HEK293 (cell line): ENCODE results near the gene COL4A1.
A peak's percentile ranks its signal among the peaks of the same experiment; 100 is the strongest.

Source experiments
- CTCF ChIA-PET: fragments of 350-600 bp; formaldehyde crosslinking; extraction: SDS; loops from one replicate; lab custom pipeline; 2021; ENCODE audit warnings: antibody characterized with exemption; lab: Yijun Ruan, JAX
- POLR2A ChIA-PET: fragments of 300-600 bp; formaldehyde crosslinking; extraction: SDS; loops from one replicate; lab custom pipeline; 2020; ENCODE audit warnings: antibody characterized with exemption, inconsistent platforms; lab: Yijun Ruan, JAX
- H3K27ac ChIP-seq: fragments of 200-500 bp; sonication (Bioruptor generic); 2 replicates; pipeline ENCODE4 v1.5.1; 2014; ENCODE audit warnings: low read depth, low read length, control low read depth, inconsistent platforms; ENCODE audit errors: extremely low read depth
- H3K36me3 ChIP-seq, 2 experiments: fragments of 200-500 bp in 1 of 2; sonication (Bioruptor generic) in 1 of 2; 1 replicate in 1 of 2; 2 replicates in 1 of 2; pipeline ENCODE4 v1.5.1; 2014 to 2017; ENCODE audit warnings: inconsistent platforms in 2 of 2, low read length in 2 of 2; ENCODE audit not compliant: control insufficient read depth in 2 of 2, insufficient read depth in 1 of 2
- H3K4me1 ChIP-seq: fragments of 200-500 bp; sonication (Bioruptor generic); 2 replicates; pipeline ENCODE4 v1.5.1; 2014; ENCODE audit warnings: mild to moderate bottlenecking, low read length, inconsistent platforms; ENCODE audit not compliant: control insufficient read depth, insufficient read depth
- H3K4me3 ChIP-seq: 2 replicates; pipeline ENCODE4 v1.5.1; 2011; ENCODE audit warnings: low read depth, mild to moderate bottlenecking, control low read depth, low read length, moderate library complexity
- H3K9me3 ChIP-seq: fragments of 200-500 bp; sonication (Bioruptor generic); 2 replicates; pipeline ENCODE4 v1.5.1; 2014; ENCODE audit warnings: low read depth, low read length, inconsistent platforms; ENCODE audit not compliant: control insufficient read depth, insufficient read depth
- GFI1B ChIP-seq: fragments of 450-650 bp; formaldehyde crosslinking; IDR thresholded peaks from 2 replicates; pipeline ENCODE4 v1.5.1; 2016; ENCODE audit warnings: missing biosample characterization, missing genetic modification characterization
- MEIS1 ChIP-seq: sonication (generic); formaldehyde crosslinking; IDR thresholded peaks from 2 replicates; pipeline ENCODE4 v1.8.1; 2022; ENCODE audit warnings: missing genetic modification reagents, mild to moderate bottlenecking, borderline replicate concordance
- TRIM28 ChIP-seq: IDR thresholded peaks from 2 replicates; pipeline ENCODE4 v1.6.1; 2011; ENCODE audit warnings: low read length, control low read depth, borderline replicate concordance
- WT1 ChIP-seq: fragments of 450-650 bp; formaldehyde crosslinking; IDR thresholded peaks from 2 replicates; pipeline ENCODE4 v1.5.1; 2016; ENCODE audit warnings: missing biosample characterization, missing genetic modification characterization
- ZBTB17 ChIP-seq: fragments of 450-650 bp; formaldehyde crosslinking; IDR thresholded peaks from 2 replicates; pipeline ENCODE4 v1.5.1; 2016; ENCODE audit warnings: missing biosample characterization, missing genetic modification characterization
- ZNF114 ChIP-seq: fragments of 450-650 bp; formaldehyde crosslinking; IDR thresholded peaks from 2 replicates; pipeline ENCODE4 v1.5.0; 2017; ENCODE audit warnings: missing biosample characterization, missing genetic modification characterization
- ZNF121 ChIP-seq: fragments of 450-650 bp; formaldehyde crosslinking; IDR thresholded peaks from 2 replicates; pipeline ENCODE4 v1.5.1; 2016; ENCODE audit warnings: missing biosample characterization, missing genetic modification characterization
- ZNF140 ChIP-seq: fragments of 450-650 bp; formaldehyde crosslinking; IDR thresholded peaks from 2 replicates; pipeline ENCODE4 v1.5.1; 2016; ENCODE audit warnings: missing biosample characterization, missing genetic modification characterization
- ZNF169 ChIP-seq: fragments of 450-650 bp; formaldehyde crosslinking; IDR thresholded peaks from 2 replicates; pipeline ENCODE4 v1.5.1; 2016; ENCODE audit warnings: missing biosample characterization, missing genetic modification characterization
- ZNF184 ChIP-seq: fragments of 450-650 bp; IDR thresholded peaks from 2 replicates; pipeline ENCODE4 v1.5.1; 2018; ENCODE audit warnings: missing biosample characterization, mild to moderate bottlenecking, missing genetic modification characterization
- ZNF354C ChIP-seq: fragments of 450-650 bp; formaldehyde crosslinking; IDR thresholded peaks from 2 replicates; pipeline ENCODE4 v1.5.1; 2016; ENCODE audit warnings: missing biosample characterization, missing genetic modification characterization, low read depth, borderline replicate concordance
- ZNF433 ChIP-seq: fragments of 450-650 bp; formaldehyde crosslinking; IDR thresholded peaks from 2 replicates; pipeline ENCODE4 v1.5.1; 2016; ENCODE audit warnings: missing biosample characterization, missing genetic modification characterization, low read depth
- ZNF488 ChIP-seq: fragments of 450-650 bp; formaldehyde crosslinking; IDR thresholded peaks from 2 replicates; pipeline ENCODE4 v1.5.1; 2016; ENCODE audit warnings: missing biosample characterization, missing genetic modification characterization
- ZNF510 ChIP-seq: fragments of 450-650 bp; formaldehyde crosslinking; IDR thresholded peaks from 2 replicates; pipeline ENCODE4 v1.5.1; 2018; ENCODE audit warnings: mild to moderate bottlenecking, missing genetic modification characterization, missing biosample characterization; ENCODE audit not compliant: insufficient replicate concordance
- ZNF521 ChIP-seq: fragments of 450-650 bp; formaldehyde crosslinking; IDR thresholded peaks from 2 replicates; pipeline ENCODE4 v1.5.1; 2017; ENCODE audit warnings: missing biosample characterization, mild to moderate bottlenecking, missing genetic modification characterization
- ZNF610 ChIP-seq: fragments of 450-650 bp; formaldehyde crosslinking; IDR thresholded peaks from 2 replicates; pipeline ENCODE4 v1.5.1; 2016; ENCODE audit warnings: missing biosample characterization, missing genetic modification characterization, borderline replicate concordance
- ZNF624 ChIP-seq: fragments of 450-650 bp; formaldehyde crosslinking; IDR thresholded peaks from 2 replicates; pipeline ENCODE4 v1.5.1; 2017; ENCODE audit warnings: missing biosample characterization, missing genetic modification characterization
- ZNF677 ChIP-seq: fragments of 450-650 bp; IDR thresholded peaks from 2 replicates; pipeline ENCODE4 v1.5.0; 2018; ENCODE audit warnings: missing biosample characterization, mild to moderate bottlenecking, missing genetic modification characterization, moderate library complexity
- ZNF701 ChIP-seq: fragments of 450-650 bp; formaldehyde crosslinking; IDR thresholded peaks from 2 replicates; pipeline ENCODE4 v1.5.1; 2016; ENCODE audit warnings: missing biosample characterization, missing genetic modification characterization
- ZNF768 ChIP-seq: fragments of 450-650 bp; formaldehyde crosslinking; IDR thresholded peaks from 2 replicates; pipeline ENCODE4 v1.5.1; 2018; ENCODE audit warnings: missing biosample characterization, mild to moderate bottlenecking, missing genetic modification characterization
- ZNF785 ChIP-seq: fragments of 450-650 bp; formaldehyde crosslinking; IDR thresholded peaks from 2 replicates; pipeline ENCODE4 v1.5.1; 2016; ENCODE audit warnings: missing biosample characterization, missing genetic modification characterization
- ZNF843 ChIP-seq: fragments of 450-650 bp; formaldehyde crosslinking; IDR thresholded peaks from 2 replicates; pipeline ENCODE4 v1.5.1; 2016; ENCODE audit warnings: missing biosample characterization, missing genetic modification characterization
- ZSCAN23 ChIP-seq: fragments of 450-650 bp; formaldehyde crosslinking; IDR thresholded peaks from 2 replicates; pipeline ENCODE4 v1.5.1; 2016; ENCODE audit warnings: missing biosample characterization, missing genetic modification characterization
- ZSCAN30 ChIP-seq: fragments of 450-650 bp; IDR thresholded peaks from 2 replicates; pipeline ENCODE4 v1.5.1; 2018; ENCODE audit warnings: missing biosample characterization, mild to moderate bottlenecking, missing genetic modification characterization, moderate library complexity
- TF ChIP-seq, protein P1 (sequence below): fragments of 450-650 bp; formaldehyde crosslinking; IDR thresholded peaks from 2 replicates; pipeline ENCODE4 v1.5.1; 2016; ENCODE audit warnings: missing biosample characterization, missing genetic modification characterization
- TF ChIP-seq, protein P2 (sequence below): IDR thresholded peaks from 2 replicates; pipeline ENCODE4 v1.6.1; 2011; ENCODE audit warnings: mild to moderate bottlenecking, low read depth, low read length, borderline replicate concordance
- TF ChIP-seq, protein P3 (sequence below): fragments of 450-650 bp; formaldehyde crosslinking; IDR thresholded peaks from 2 replicates; pipeline ENCODE4 v1.5.1; 2017; ENCODE audit warnings: missing biosample characterization, missing genetic modification characterization

Gene COL4A1

DNA sequence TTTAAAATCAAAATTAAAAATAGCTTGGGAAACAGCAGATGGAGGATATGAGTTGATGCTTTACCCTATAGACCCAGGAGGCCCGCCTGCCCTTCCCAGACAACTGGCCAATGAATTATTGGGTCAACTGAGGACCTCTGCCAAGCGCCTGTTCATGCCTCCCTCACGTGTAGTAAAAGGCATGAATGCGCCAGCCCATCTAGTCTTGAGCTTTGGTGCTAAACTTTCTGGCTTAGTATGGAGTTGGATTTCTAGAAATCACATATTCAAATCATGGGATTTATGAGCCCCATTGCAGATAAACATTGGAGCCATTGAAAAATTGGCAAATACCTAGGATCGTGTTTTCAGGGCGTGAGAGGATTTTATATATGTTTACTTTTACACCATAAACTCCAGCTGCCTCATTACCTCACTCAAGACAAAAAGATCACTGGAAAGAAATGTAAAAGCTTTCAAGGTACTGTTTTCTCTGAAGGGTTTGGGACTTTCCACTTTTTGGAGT is 47.2 kb upstream of the COL4A1 start (continued):
- TF ChIP-seq GFI1B (tag by site-specific recombination) (peak; percentile 89), ZNF768 (tag by site-specific recombination) (no peak), MEIS1 (no peak), WT1 (0 out of 2 replicates have a peak, but pooled peaks have one; percentile 19), ZNF610 (tag by site-specific recombination) (0 out of 2 replicates have a peak, but pooled peaks have one; percentile 17), ZNF843 (tag by site-specific recombination) (0 out of 2 replicates have a peak, but pooled peaks have one; percentile 27)

DNA sequence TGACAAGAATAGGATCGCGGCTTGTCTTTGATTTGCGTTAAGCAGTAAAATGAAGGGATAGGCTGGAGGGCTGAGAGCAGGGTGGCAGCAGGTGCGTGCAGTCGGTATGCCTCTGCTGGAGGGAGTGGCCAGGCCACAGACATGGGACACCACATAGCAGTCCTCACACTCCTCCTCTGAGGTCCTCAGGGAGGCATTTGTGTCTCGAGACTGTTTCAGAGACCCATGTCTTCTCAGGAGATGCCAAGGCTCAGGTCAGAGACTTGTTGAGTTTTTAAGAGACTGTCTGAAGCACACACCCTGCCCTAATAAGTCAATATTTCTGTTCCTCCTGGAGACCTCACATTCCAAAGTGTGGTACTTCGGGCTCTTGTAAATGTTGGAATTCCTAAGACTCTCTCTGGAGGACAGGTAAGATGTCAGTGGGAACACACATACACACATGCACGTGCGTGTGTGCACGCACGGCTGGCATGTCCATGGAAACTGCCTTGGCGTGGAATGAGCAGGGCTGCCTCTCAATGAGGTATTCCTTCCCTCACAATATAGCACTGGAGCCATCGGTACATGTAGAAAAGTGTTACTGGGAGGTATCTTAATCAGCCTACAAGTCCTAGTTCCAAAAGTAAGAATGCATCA is 46.5 kb upstream of the COL4A1 start:
- no peak overlapping the region for H3K27ac ChIP-seq
- peaks cover 0 to 6% of the 10 kb centered on the region in 2 experiments; a peak in 1 of 3 replicates for H3K36me3 ChIP-seq
- H3K4me3 ChIP-seq, result no peak overlapping the region
- no peak for TF ChIP-seq ZNF140 (tag by site-specific recombination)
- no peak for TF ChIP-seq ZSCAN23 (tag by site-specific recombination)
- TF ChIP-seq, protein P1, sequence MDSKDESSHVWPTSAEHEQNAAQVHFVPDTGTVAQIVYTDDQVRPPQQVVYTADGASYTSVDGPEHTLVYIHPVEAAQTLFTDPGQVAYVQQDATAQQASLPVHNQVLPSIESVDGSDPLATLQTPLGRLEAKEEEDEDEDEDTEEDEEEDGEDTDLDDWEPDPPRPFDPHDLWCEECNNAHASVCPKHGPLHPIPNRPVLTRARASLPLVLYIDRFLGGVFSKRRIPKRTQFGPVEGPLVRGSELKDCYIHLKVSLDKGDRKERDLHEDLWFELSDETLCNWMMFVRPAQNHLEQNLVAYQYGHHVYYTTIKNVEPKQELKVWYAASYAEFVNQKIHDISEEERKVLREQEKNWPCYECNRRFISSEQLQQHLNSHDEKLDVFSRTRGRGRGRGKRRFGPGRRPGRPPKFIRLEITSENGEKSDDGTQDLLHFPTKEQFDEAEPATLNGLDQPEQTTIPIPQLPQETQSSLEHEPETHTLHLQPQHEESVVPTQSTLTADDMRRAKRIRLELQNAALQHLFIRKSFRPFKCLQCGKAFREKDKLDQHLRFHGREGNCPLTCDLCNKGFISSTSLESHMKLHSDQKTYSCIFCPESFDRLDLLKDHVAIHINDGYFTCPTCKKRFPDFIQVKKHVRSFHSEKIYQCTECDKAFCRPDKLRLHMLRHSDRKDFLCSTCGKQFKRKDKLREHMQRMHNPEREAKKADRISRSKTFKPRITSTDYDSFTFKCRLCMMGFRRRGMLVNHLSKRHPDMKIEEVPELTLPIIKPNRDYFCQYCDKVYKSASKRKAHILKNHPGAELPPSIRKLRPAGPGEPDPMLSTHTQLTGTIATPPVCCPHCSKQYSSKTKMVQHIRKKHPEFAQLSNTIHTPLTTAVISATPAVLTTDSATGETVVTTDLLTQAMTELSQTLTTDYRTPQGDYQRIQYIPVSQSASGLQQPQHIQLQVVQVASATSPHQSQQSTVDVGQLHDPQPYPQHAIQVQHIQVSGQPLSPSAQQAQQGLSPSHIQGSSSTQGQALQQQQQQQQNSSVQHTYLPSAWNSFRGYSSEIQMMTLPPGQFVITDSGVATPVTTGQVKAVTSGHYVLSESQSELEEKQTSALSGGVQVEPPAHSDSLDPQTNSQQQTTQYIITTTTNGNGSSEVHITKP, result no peak
- TF ChIP-seq ZNF184 (tag by site-specific recombination), result no peak
- no peak for TF ChIP-seq ZNF114 (tag by site-specific recombination)
- no peak for TF ChIP-seq MEIS1
- TF ChIP-seq, protein P2, sequence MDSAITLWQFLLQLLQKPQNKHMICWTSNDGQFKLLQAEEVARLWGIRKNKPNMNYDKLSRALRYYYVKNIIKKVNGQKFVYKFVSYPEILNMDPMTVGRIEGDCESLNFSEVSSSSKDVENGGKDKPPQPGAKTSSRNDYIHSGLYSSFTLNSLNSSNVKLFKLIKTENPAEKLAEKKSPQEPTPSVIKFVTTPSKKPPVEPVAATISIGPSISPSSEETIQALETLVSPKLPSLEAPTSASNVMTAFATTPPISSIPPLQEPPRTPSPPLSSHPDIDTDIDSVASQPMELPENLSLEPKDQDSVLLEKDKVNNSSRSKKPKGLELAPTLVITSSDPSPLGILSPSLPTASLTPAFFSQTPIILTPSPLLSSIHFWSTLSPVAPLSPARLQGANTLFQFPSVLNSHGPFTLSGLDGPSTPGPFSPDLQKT, result no peak
- no peak for TF ChIP-seq ZNF521 (tag by site-specific recombination)
- no peak for TF ChIP-seq ZNF121
- no peak for TF ChIP-seq TRIM28
- no peak for TF ChIP-seq ZNF843 (tag by site-specific recombination)
- TF ChIP-seq ZNF354C (tag by site-specific recombination), result no peak
- TF ChIP-seq, all 188 proteins: peak for 0
- H3K9me3 ChIP-seq, result no peaks in the 10 kb centered on the region
- ChIA-PET POLR2A (no interaction called here), CTCF (interaction anchor here (1.6 to 2.3 kb wide), 2 partner anchors 10 to 58 kb away, joined by 5 to 7 read pairs; no protein-coding TSS in a partner anchor)
- H3K4me1 ChIP-seq, result peaks cover 3% of the 10 kb centered on the region; the same call in 1 of the 2 replicates

GRCh38 chr13:110352735-110353134 is 45.8 kb upstream of the COL4A1 start:
- peaks cover 0 to 3% of the 10 kb centered on the region in 2 experiments; a peak in 1 of 3 replicates for H3K36me3 ChIP-seq
- POLR2A ChIA-PET, result no interaction called here
- H3K27ac ChIP-seq, result no peak overlapping the region
- H3K4me1 ChIP-seq, result peaks cover 3% of the 10 kb centered on the region; the same call in 1 of the 2 replicates
- H3K4me3 ChIP-seq, result no peak overlapping the region
- no peaks in the 10 kb centered on the region for H3K9me3 ChIP-seq
- CTCF ChIA-PET, result interaction anchor here (0.7 to 2.3 kb wide), 4 partner anchors 9 to 63 kb away, joined by 4 to 7 read pairs (median 5); no protein-coding TSS in a partner anchor
- no peak for TF ChIP-seq ZSCAN30 (tag by site-specific recombination)
- TF ChIP-seq ZNF433 (tag by site-specific recombination), result no peak
- no peak for TF ChIP-seq ZNF510 (tag by site-specific recombination)
- no peak for TF ChIP-seq ZNF677 (tag by site-specific recombination)
- TF ChIP-seq ZNF701 (tag by site-specific recombination), result no peak
- no peak for TF ChIP-seq ZNF169 (tag by site-specific recombination)
- TF ChIP-seq, protein P3, sequence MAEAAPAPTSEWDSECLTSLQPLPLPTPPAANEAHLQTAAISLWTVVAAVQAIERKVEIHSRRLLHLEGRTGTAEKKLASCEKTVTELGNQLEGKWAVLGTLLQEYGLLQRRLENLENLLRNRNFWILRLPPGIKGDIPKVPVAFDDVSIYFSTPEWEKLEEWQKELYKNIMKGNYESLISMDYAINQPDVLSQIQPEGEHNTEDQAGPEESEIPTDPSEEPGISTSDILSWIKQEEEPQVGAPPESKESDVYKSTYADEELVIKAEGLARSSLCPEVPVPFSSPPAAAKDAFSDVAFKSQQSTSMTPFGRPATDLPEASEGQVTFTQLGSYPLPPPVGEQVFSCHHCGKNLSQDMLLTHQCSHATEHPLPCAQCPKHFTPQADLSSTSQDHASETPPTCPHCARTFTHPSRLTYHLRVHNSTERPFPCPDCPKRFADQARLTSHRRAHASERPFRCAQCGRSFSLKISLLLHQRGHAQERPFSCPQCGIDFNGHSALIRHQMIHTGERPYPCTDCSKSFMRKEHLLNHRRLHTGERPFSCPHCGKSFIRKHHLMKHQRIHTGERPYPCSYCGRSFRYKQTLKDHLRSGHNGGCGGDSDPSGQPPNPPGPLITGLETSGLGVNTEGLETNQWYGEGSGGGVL, result no peak
- TF ChIP-seq ZNF488 (tag by site-specific recombination), result no peak
- no peak for TF ChIP-seq WT1
- TF ChIP-seq ZNF624 (tag by site-specific recombination), result no peak
- TF ChIP-seq ZNF785 (tag by site-specific recombination), result no peak
- TF ChIP-seq ZBTB17 (tag by site-specific recombination), result no peak
